SK-N-SH treated with all-trans-retinoic acid at 6 μM for 48 hours (cell line): ENCODE measurements around the gene CKLF.

ENCODE experiments used
- PPARA ChIP-seq: fragments of 250-450 bp; sonication (Bioruptor Pico); IDR thresholded peaks from 2 replicates; pipeline ENCODE4 v1.5.0; 2020; ENCODE audit warnings: mild to moderate bottlenecking, borderline replicate concordance
- ZFP3 ChIP-seq: fragments of 250-450 bp; sonication (Bioruptor Pico); IDR thresholded peaks from 2 replicates; pipeline ENCODE4 v1.5.0; 2020; ENCODE audit warnings: mild to moderate bottlenecking, moderate library complexity
- ZNF70 ChIP-seq: fragments of 450-650 bp; formaldehyde crosslinking; IDR thresholded peaks from 2 replicates; pipeline ENCODE4 v1.5.0; 2020; ENCODE audit warnings: mild to moderate bottlenecking, moderate library complexity
- TF ChIP-seq, protein P1 (sequence below): fragments of 250-450 bp; sonication (Bioruptor Pico); IDR thresholded peaks from 2 replicates; pipeline ENCODE4 v1.8.0; 2021; ENCODE audit warnings: low read depth, mild to moderate bottlenecking, moderate library complexity, borderline replicate concordance

DNA sequence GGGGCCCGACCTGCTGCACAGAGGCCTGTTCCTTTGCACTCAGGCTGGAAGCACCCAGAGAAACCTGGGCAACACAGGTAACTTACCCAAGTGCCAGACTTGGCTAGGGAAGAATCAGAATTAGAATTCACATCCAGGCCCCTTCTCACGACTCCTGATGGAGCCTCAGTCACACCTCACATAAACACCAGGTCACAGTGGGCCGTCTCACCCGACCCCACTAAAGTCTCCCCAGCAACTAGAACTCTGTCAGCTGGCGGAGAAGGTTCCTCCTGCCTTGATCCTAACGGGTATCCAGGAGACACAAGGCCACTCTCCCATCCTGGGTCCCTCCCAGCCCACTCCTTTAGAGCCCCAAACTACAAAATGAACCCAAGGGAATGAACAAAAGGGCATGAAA, 8.8 kb upstream of the CKLF start:
- TF ChIP-seq ZFP3 (CRISPR knock-in tag) (no peak), ZNF70 (CRISPR knock-in tag) (no peak), PPARA (CRISPR knock-in tag) (no peak)
- TF ChIP-seq, protein P1, sequence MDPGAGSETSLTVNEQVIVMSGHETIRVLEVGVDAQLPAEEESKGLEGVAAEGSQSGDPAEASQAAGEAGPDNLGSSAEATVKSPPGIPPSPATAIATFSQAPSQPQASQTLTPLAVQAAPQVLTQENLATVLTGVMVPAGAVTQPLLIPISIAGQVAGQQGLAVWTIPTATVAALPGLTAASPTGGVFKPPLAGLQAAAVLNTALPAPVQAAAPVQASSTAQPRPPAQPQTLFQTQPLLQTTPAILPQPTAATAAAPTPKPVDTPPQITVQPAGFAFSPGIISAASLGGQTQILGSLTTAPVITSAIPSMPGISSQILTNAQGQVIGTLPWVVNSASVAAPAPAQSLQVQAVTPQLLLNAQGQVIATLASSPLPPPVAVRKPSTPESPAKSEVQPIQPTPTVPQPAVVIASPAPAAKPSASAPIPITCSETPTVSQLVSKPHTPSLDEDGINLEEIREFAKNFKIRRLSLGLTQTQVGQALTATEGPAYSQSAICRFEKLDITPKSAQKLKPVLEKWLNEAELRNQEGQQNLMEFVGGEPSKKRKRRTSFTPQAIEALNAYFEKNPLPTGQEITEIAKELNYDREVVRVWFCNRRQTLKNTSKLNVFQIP: no peak
